ENCODE measurements around the gene KRT10. TPM values are rescaled to one million over a fixed set of nuclear protein-coding genes. Genes with fewer than 3 reads are reported as not detected.

KRT10 gene
- total RNA-seq, 1 donor from 2014 or later: 919 TPM

DNA sequence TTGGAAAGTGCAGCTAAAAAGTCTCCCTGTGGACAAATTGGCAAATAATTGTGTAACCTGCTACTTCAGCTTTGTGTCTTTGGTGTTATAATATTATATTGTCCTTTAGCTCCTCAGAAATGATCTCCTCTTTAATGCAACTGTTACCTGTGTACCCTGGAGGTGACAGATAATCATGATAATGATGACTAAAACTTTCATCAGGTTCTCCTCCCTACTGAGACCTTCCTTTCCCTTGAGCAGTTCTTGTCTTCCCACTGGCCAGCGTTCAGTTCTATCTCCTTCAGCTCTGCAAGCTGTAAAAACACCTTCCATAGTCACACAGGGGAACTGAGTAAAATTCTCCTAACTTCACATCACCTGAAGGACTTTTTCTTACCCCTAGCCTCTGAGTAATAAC is 29.9 kb upstream of the KRT10 start:
- no peaks in the 10 kb centered on the region for H3K9me3 ChIP-seq
- no peak for DNase-seq (ENCODE audit: extremely low spot score in 2 of 2)
- intact Hi-C loops (cut with DNase I): no loop called here
- H3K27ac ChIP-seq: no peak overlapping the region
- H3K27me3 ChIP-seq: no peaks in the 10 kb centered on the region
- no peak overlapping the region for H3K4me3 ChIP-seq
- peak in 1 of 2 donors; percentile 27 for TF ChIP-seq POLR2AphosphoS5 (IDR thresholded peaks at IDR 0.05; ENCODE audit: insufficient read depth in 1 of 2, low read depth in 1 of 2)
- TF ChIP-seq, protein P1, sequence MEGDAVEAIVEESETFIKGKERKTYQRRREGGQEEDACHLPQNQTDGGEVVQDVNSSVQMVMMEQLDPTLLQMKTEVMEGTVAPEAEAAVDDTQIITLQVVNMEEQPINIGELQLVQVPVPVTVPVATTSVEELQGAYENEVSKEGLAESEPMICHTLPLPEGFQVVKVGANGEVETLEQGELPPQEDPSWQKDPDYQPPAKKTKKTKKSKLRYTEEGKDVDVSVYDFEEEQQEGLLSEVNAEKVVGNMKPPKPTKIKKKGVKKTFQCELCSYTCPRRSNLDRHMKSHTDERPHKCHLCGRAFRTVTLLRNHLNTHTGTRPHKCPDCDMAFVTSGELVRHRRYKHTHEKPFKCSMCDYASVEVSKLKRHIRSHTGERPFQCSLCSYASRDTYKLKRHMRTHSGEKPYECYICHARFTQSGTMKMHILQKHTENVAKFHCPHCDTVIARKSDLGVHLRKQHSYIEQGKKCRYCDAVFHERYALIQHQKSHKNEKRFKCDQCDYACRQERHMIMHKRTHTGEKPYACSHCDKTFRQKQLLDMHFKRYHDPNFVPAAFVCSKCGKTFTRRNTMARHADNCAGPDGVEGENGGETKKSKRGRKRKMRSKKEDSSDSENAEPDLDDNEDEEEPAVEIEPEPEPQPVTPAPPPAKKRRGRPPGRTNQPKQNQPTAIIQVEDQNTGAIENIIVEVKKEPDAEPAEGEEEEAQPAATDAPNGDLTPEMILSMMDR (IDR thresholded peaks at IDR 0.05): no peak
- no peak for TF ChIP-seq POLR2A (IDR thresholded peaks at IDR 0.05)
- peaks cover 18% of the 10 kb centered on the region for H3K4me1 ChIP-seq
- no peaks in the 10 kb centered on the region for H3K36me3 ChIP-seq

DNA sequence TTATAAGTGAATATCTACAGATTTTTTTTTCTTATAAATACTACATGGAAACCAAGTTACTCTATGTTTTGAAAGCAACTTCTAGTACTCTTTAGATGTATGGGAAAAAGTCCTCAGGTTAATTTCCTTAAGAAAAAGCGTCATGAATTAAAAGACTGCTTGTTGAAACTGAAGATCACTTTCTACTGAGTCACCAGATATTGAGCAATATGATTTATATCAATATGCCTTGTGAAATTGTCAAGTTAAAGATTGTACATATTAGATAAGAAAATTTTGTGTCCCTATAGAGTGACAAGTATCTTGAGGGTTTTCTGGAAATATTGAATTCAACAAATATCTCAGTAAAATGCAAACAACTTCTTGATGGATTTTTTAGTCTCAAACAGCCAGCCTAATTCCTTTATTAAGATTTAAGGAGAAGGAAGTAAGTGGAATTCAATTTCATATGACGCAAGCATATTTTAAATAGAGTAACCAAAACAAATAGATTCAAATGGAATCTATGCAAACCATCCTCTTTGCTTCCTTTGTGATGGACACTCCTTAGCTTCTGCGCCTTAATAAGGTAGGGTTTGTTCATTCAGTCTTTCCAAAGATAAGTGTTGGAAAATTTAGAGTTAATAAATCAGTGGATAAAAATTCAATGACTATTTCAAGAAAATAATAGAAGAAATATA is 28.0 kb upstream of the KRT10 start:
- Histone ChIP-seq H3K4me3 (no peak overlapping the region), H3K9me3 (no peaks in the 10 kb centered on the region), H3K27me3 (no peaks in the 10 kb centered on the region), H3K36me3 (no peaks in the 10 kb centered on the region), H3K27ac (no peak overlapping the region), H3K4me1 (peaks cover 18% of the 10 kb centered on the region)
- intact Hi-C loops (cut with DNase I): no loop called here
- no peak for DNase-seq (ENCODE audit: extremely low spot score in 2 of 2)
- TF ChIP-seq, protein P1 (IDR thresholded peaks at IDR 0.05): no peak
- TF ChIP-seq POLR2AphosphoS5 (IDR thresholded peaks at IDR 0.05; ENCODE audit: insufficient read depth in 1 of 2, low read depth in 1 of 2): peak in 1 of 2 donors; percentile 12

DNA sequence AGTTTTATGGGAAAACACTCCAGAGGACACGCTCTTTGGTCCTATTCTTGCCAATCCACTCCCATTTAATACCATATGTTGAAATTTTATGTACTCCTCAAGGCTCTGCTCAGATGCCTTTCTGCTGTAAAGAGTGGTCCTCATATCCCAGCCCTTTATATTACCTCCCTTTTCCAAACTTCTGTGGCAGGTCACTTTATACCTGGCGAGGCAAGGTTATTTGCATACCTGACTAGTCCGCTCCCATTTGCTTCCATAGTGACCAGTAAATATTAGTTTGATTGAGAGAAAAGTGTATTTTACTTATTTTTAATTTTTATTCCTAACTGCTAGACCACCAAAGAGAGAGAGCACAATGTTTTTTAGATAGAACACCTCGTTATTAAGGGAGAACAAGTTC is 27.3 kb upstream of the KRT10 start:
- no peaks in the 10 kb centered on the region for H3K27me3 ChIP-seq
- DNase-seq (ENCODE audit: extremely low spot score in 2 of 2): no peak
- intact Hi-C loops (cut with DNase I): no loop called here
- H3K27ac ChIP-seq: no peak overlapping the region
- no peaks in the 10 kb centered on the region for H3K9me3 ChIP-seq
- H3K4me1 ChIP-seq: peaks cover 16% of the 10 kb centered on the region
- H3K36me3 ChIP-seq: no peaks in the 10 kb centered on the region
- H3K4me3 ChIP-seq: no peak overlapping the region
- no peak for TF ChIP-seq POLR2A (IDR thresholded peaks at IDR 0.05)
- no peak for TF ChIP-seq POLR2AphosphoS5 (IDR thresholded peaks at IDR 0.05; ENCODE audit: insufficient read depth in 1 of 2, low read depth in 1 of 2)
- TF ChIP-seq, protein P1 (IDR thresholded peaks at IDR 0.05): no peak

DNA sequence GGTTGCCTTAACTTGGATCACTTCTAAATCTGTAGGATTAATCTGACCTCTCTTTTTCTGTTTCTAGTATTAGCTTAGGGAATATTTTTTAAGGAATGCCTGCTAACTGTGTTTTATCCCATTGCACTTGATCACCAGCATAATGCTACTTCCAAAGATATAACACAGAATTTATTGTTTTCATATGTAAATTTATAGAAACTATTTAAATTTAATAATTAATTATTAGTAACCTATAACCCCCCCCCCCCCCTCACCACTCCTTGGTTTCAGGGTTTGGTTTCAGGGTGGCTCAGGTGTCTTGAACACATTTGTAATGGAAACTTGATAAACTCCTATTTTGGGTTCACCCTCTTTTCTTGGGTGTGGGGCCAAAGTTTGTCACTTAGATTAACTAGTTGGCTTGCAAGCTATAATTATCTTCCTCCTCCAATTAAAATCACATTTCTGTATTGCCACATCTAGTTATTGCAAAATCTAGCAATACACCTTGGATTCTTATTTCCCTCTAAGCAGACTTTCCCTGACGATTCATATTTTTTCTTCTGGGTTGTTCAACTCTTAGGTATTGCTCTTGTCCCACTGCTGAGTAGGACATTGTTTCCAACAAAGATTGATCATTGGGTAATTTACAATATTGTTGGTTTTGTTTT is 26.3 kb upstream of the KRT10 start:
- no peak overlapping the region for H3K27ac ChIP-seq
- H3K4me1 ChIP-seq: peaks cover 11% of the 10 kb centered on the region
- no peak overlapping the region for H3K4me3 ChIP-seq
- H3K9me3 ChIP-seq: no peaks in the 10 kb centered on the region
- intact Hi-C loops (cut with DNase I): no loop called here
- TF ChIP-seq POLR2A (IDR thresholded peaks at IDR 0.05): no peak
- TF ChIP-seq POLR2AphosphoS5 (IDR thresholded peaks at IDR 0.05; ENCODE audit: insufficient read depth in 1 of 2, low read depth in 1 of 2): no peak
- TF ChIP-seq, protein P1 (IDR thresholded peaks at IDR 0.05): no peak
- H3K36me3 ChIP-seq: no peaks in the 10 kb centered on the region
- DNase-seq (ENCODE audit: extremely low spot score in 2 of 2): no peak
- no peaks in the 10 kb centered on the region for H3K27me3 ChIP-seq

DNA sequence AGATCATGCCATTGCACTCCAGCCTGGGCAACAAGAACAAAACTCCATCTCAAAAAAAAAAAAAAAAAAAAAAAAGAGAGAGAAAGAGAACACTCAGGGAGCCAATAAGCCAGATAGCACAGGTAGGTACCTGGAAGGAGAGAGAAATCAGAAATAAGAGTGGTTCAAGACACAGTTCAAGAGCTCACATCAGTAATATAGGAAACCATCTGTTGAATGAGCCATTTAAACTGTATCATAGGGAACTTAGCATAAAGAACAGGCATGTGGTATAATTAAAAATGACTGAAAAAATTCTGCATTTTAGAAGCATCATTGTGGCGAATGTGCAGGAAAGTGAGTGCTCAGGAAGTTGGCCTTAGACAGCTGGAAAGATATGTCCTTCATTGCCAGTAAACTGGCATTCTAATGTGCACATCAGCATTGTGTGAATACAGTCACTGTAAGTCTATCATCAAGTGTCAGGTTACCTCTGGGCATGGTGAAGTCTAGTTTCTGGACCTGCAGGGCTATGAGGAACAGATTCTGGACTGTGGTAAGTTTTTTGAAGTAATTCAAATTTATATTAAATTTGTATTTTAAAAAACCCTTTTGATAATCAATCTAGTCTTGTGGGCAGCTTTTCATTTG is 24.2 kb upstream of the KRT10 start:
- intact Hi-C loops (cut with DNase I): no loop called here

More for the DNA sequence above, 24.2 kb upstream of the KRT10 start:
- H3K27me3 ChIP-seq: no peaks in the 10 kb centered on the region
- H3K36me3 ChIP-seq: no peaks in the 10 kb centered on the region
- no peak overlapping the region for H3K27ac ChIP-seq
- H3K9me3 ChIP-seq: no peaks in the 10 kb centered on the region
- no peak for DNase-seq (ENCODE audit: extremely low spot score in 2 of 2)
- H3K4me3 ChIP-seq: no peak overlapping the region
- no peak for TF ChIP-seq POLR2AphosphoS5 (IDR thresholded peaks at IDR 0.05; ENCODE audit: insufficient read depth in 1 of 2, low read depth in 1 of 2)
- no peak for TF ChIP-seq POLR2A (IDR thresholded peaks at IDR 0.05)
- TF ChIP-seq, protein P1 (IDR thresholded peaks at IDR 0.05): no peak
- no peaks in the 10 kb centered on the region for H3K4me1 ChIP-seq
